Measurements from ENCODE around the gene CEL. TPM values are rescaled to one million over a fixed set of nuclear protein-coding genes. Genes with fewer than 3 reads are reported as not detected.

CEL gene
- under 1 TPM in 1 of 2 donors, not detected in 1; under 0.01 TPM for total RNA-seq

GRCh38 chr9:133061764-133062145 lies at the start of gene CEL:
CEL (plus strand) TSS chr9:133061981; CDS start chr9:133062003, 22 bp downstream.

GRCh38 chr9:133030317-133031129 lies 31.3 kb upstream of the CEL start, which contains the start of gene GTF3C5:
GTF3C5 (plus strand) TSS chr9:133030997; CDS start chr9:133031012, 15 bp downstream.

Small RNA genes within 50 kb of the gene (small RNA-seq; reads per million reads assigned to genes)
- 1.8 to 4.8 reads per million in 2 donors for gene MIR6877

Other genes starting within 250 kb of the CEL start
- gene AK8, start 183.7 kb upstream of the CEL start, total RNA-seq = 1 to 10 TPM in 1 of 2 donors, under 1 TPM in 1; under 0.01 to 1.4 TPM
- 1 to 10 TPM in 1 of 2 donors, under 1 TPM in 1; 1.00 to 3.1 TPM for gene SPACA9, start 183.1 kb upstream of the CEL start, total RNA-seq
- gene TSC1, start 117.4 kb upstream of the CEL start, total RNA-seq = 10 to 100 TPM; 52.6 to 63.0 TPM
- gene GFI1B, start 83.3 kb upstream of the CEL start, total RNA-seq = under 1 TPM in 1 of 2 donors, not detected in 1; under 0.01 TPM
- gene GTF3C5, start 31.0 kb upstream of the CEL start, total RNA-seq = 10 to 100 TPM; 41.0 to 67.3 TPM
- 10 to 100 TPM; 29.9 to 30.0 TPM for gene RALGDS, start 59.3 kb downstream of the CEL start, total RNA-seq
- 1 to 10 TPM; 4.8 to 8.3 TPM for gene GBGT1, start 101.9 kb downstream of the CEL start, total RNA-seq
- gene OBP2B, start 147.3 kb downstream of the CEL start, total RNA-seq = not detected
- not detected for gene ABO, start 213.2 kb downstream of the CEL start, total RNA-seq

Measured in melanocyte of skin (primary cell).